ENCODE measurements around the gene TMEM202.
"Not testable (repeated sequence)": the region's sequence is repeated elsewhere in the genome, so short reads cannot be mapped to it uniquely, and the experiment has no call there.

Gene TMEM202, protein sequence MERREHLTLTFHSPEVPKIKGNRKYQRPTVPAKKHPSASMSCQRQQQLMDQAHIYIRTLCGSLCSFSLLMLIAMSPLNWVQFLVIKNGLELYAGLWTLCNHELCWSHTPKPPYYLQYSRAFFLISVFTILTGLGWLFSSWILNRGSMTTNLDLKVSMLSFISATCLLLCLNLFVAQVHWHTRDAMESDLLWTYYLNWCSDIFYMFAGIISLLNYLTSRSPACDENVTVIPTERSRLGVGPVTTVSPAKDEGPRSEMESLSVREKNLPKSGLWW

DNA sequence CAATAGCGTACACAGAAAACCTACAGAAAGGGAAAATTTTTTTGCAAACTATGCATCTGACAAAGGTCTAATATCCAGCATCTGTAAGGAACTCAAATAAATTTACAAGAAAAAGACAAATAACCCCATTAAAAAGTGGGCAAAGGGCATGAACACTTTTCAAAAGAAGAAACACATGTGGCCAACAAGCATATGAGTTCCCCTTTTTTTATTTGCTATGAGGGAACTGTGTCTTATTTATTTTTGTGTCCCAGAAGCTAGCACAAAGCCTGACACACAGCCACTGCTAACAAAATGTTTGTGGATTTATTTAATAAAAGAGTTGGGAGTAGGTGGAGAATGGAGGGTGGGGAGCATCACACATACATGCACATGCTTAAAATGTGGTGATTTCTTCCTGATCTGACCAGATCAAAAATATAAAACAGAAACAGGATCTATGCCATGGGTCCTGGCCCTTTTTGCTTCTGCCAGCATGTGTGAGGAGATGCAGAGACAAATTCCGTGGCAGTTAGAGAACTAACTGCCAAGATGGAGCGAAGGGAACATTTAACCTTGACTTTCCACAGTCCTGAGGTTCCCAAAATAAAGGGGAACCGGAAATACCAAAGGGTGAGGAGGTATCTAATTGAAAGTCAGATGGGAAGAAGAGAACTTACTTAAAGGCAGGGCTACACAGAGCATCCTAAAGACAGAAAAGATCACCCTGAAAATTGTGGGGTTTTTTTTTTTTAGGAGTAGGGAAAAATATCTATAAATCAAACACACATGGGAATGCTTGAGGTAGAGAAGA is at the start of gene TMEM202:
Gene TMEM202 (plus strand): TSS at position 510 of the 793 bp plus-strand sequence. CDS start 22 bp downstream, at position 532.
- no peak for DNase-seq (ENCODE audit: low read depth)

GRCh38 chr15:72353266-72353665 is 44.8 kb upstream of the TMEM202 start:
- DNase-seq (ENCODE audit: low read depth), result no peak

DNA sequence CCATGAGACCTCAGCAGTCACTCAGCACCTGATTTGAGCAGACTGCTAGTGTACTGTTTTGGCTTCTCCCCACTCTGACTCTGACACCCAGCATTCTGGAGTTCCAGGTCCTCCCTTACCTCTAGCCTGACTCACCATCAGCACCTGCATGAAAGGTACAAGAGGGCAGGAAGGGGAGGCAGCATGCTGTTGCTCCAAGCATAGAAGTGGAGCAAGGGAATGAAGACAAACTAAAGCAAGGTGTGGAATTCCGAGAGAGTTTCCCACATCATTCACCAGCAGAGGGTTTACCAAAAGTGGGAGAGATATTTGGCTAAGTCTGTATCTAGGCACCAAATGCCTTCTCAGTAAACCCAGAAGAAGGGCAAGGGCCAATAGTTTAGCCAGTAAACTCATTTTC is 43.6 kb upstream of the TMEM202 start:
- no peak for DNase-seq (ENCODE audit: low read depth)

DNA sequence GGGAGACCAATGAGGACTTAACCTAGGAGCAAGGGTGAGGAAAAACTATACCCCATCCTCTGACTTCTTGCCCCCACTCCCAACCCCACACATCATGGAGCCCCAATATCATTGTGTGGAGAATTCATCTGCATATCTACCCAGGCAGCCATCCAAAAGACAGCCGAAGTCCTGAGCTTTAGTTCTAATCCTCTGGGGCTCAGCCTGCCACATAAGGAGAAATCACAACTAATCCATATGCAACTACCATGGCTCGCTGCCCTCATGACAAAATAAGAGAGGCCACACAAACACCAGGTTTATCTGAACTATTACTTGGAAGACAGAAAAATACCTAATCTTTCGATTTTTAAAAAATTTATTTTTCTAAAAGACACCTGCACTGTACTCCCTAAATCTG is 40.0 kb upstream of the TMEM202 start:
- DNase-seq (ENCODE audit: low read depth), result no peak

DNA sequence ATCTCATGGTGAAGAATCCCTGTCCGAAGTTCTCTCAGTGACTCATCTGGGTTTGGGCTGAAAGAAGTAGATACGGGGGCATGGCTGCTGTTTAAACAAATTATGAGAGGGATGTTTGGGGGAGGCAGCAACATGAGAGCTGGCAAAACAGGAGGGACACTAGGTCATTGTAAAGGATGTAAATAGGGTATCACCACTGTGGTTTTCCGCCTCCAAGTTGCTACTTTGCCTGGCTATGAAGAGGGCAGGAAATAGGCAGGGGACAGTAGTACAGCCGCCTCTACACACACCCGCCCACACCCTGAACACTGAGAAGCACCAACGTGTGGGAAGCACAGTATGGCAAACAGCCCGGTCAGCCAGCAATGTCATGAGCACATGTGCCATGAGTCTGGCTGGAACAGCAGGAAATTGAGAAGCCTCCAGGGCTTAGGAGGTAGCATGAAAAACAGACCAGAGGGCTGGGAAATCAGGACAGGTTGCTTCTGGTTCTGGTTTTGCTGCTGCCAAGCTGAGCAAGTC is 39.4 kb upstream of the TMEM202 start:
- peak; percentile 78 for DNase-seq (ENCODE audit: low read depth)

DNA sequence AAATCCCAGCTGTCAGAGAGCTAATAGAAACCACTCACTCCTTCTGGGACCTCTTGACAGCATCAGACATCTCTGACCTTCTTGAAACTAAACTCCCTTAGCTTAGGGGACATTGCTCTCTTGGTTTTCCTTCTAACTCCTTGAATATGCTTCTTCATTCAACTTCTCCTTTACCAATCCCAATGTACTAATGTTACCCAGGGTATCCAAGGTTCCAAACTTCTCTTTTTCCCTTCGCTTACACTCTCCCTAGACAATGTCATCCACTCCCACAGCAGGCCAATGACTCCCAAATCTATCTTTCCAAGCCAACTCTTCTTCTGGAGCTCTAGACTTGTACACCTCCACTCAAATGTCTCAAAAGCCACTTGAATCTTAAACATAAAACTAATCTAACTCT is 36.9 kb upstream of the TMEM202 start:
- no peak for DNase-seq (ENCODE audit: low read depth)

DNA sequence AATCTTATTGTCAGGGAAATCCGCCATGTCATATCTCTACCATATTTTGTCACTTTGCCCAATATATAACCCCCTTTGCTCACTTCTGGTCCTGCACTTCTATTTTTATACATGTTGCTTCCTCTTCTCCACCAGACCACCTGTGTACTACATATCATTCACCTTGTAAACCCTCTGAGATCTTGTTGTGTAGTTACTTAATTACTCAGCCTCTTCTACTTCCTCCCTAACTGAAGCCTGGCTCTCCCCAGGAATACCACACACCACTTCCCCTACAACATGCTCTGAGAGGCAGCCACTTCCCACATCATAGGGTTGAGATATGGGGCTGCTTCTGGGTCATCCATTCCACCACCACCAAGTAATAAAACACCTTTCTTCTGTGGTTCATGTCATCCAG is 32.3 kb upstream of the TMEM202 start:
- DNase-seq (ENCODE audit: low read depth), result no peak

- DNase-seq (ENCODE audit: low read depth), result no peak
These were observed 29.8 kb upstream of the TMEM202 start for GRCh38 chr15:72368325-72368724.

- DNase-seq (ENCODE audit: low read depth), result no peak
These were observed 29.2 kb upstream of the TMEM202 start for GRCh38 chr15:72368899-72369298.

GRCh38 chr15:72369964-72370363 is 28.1 kb upstream of the TMEM202 start:
- no peak for DNase-seq (ENCODE audit: low read depth)

DNA sequence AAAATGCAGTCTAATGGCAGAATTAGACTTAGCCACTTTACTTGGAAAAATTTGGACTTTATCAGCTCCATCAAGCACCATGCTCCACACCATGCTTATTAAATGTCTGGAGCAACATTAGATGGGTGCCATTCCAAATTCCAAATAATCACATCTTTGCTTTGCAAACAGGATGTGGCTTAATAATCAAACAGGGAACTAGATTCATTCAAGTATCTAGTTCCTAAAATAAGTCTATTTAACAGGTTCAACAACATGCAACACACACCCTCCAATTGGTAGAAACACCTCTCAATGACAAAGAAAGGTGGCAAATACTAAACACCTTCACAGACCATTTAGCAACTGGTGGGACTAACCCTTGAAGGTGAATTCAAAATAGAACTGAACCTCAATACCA is 25.7 kb upstream of the TMEM202 start:
- no peak for DNase-seq (ENCODE audit: low read depth)

DNA sequence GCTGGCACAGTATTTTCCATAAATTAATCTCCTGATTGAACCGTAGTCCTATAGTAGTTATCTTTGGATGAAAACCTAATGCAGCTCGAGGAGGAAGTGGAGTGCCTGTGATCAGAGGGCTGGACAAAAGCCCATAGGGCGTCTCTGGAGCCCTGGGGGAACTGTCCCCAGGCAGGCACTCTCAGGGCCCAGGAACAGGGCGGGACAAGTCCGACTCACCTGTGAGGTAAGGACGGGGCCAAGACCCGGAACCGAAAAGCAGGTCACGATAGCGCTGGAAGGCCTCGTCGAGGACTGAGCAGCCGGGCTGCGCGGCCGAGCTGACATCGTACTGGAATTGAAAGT is 22.6 kb upstream of the TMEM202 start:
- DNase-seq (ENCODE audit: low read depth), result no peak

DNA sequence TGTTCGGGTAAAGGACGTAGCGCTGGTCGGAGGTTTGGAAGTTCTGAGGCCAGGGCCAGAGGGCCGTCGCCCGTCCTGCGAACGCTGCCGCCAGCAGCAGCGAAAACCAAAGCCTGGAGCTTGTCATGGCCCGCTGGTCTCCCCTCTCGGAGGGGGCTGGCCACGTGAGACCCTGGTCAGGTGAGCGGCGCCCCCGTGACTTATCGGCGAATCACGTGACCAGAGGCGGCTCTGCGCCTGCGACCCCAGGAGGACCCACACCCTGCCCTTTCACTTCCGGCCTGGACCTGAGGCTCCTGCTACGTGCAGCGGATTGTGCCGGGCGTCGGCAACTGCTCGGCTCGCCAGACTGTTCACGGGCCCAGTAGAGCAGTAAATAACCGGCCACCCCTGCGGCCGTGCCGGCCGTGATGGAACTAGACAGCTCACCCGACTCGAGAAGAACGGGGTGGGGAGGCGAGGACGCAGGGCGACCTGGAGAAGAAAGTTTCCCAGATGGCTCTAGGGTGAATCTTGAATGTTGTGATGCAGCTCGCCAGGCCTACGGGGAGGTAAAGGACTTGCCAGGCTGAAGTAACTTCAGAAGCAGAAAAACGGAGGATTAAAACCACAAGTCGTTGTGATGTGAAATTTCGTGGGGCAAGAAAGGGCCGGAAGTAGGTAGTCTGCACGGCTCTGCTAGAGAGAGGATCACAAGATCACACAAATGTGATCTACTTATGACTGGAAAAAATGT is 22.1 kb upstream of the TMEM202 start, which contains the start of gene HEXA:
Gene HEXA (minus strand): TSS at position 169 of the 736 bp plus-strand sequence. CDS start 42 bp downstream, at position 127.
- peak; percentile 81 for DNase-seq (ENCODE audit: low read depth)

GRCh38 chr15:72377331-72377730 is 20.8 kb upstream of the TMEM202 start:
- DNase-seq (ENCODE audit: low read depth), result no peak

DNA sequence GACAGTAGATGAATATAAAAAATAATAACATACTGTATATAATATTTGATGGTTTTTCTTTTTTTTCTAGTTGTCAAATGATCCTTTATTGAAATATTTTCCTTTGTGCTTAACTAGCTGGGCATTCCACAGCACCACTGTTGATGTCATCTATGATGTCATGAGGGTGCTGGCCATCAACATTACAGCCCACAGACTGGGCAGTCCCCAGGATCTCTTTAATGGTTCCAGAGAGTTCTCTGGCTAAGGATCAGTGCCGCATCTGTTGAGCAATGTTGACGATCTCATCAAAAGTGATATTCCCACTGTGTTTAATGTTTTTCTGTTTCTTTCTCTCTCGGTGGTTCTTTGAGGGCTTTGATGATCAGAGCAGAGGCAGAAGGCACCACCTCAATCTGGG is 19.0 kb upstream of the TMEM202 start:
- DNase-seq (ENCODE audit: low read depth), result not testable (repeated sequence)

- no peak for DNase-seq (ENCODE audit: low read depth)
These were observed 18.2 kb upstream of the TMEM202 start for GRCh38 chr15:72379856-72380430.

GRCh38 chr15:72380743-72381142 is 17.4 kb upstream of the TMEM202 start:
- DNase-seq (ENCODE audit: low read depth), result no peak

DNA sequence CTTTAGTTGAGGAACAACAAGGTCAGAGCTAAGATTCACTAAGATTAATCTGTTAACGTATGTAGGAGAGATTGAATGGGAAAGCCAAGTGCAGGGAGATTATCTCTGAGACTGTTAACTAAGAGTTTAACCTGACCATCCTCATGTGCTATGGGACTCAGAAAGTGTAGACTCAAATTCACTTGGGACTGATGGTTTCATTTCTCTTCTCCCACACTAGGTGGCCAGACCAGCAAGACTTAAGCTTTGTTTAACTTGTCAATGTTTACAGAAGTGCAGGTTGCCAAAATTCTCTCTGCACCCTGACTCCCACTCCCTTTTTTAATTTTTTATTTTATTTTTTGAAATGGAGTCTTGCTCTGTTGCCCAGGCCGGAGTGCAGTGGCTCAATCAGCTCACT is 16.0 kb upstream of the TMEM202 start:
- no peak for DNase-seq (ENCODE audit: low read depth)

- DNase-seq (ENCODE audit: low read depth), result no peak
These were observed 10.4 kb upstream of the TMEM202 start for GRCh38 chr15:72387741-72388140.

- DNase-seq (ENCODE audit: low read depth), result no peak
These were observed 8.9 kb upstream of the TMEM202 start for GRCh38 chr15:72389231-72389630.

GRCh38 chr15:72396331-72396730 is 1.8 kb upstream of the TMEM202 start:
- DNase-seq (ENCODE audit: low read depth), result not testable (repeated sequence)

GRCh38 chr15:72398648-72399047 is 543 bp downstream of the TMEM202 start:
- DNase-seq (ENCODE audit: low read depth), result no peak

Data from GM04504 (cell line).